ENCODE results near the gene ANAPC2.

GRCh38 chr9:137149363-137149762, 39.0 kb downstream of the ANAPC2 start:
- TF ChIP-seq REST (IDR thresholded peaks at IDR 0.05; ENCODE audit: insufficient read depth in 1 of 2, low read depth in 2 of 2, low read length in 1 of 2), result no peak
- no peak for TF ChIP-seq CTCF (IDR thresholded peaks at IDR 0.05)
- TF ChIP-seq POLR2AphosphoS5 (IDR thresholded peaks at IDR 0.05; ENCODE audit: low read depth, low read length), result no peak

All from Panc1 (cell line).